ENCODE results near the gene SPDYC.
A peak's percentile ranks its signal among the peaks of the same experiment; 100 is the strongest.

SPDYC gene

DNA sequence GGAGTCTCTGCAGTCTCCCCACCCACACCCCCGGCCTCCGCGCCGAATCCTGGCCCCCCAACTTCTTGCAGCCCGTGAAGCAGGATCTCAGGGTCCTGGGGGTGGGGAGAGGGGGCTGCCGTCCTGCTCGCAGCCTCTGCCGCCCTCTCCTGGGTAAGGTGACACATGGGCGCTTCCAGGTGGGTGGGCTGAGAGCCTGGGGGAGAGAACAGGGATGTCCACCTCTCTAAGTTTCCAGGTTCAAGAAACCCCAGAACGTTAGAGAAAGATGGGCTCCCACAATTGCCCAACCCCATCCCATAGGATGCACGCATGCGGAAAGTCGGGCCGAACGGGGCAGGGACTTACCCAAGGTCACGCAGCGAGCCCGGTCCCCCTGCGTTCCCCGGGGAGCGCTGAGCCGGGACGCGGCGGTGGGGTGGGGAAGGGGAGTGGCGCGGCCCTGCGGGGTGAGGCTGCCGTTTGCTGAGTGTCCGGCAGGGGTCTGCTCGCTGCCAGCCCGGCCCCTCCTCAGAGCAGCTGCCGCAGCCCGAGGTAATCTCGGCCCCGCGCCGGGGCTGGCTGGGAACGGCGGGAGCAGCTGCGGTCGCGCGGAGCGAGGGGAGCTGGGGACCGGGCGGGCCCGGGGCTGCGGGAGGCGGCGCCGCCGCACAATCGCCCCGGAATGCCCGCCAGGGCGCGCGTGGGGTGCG, 11.0 kb downstream of the SPDYC start:
- H3K9me3 ChIP-seq (ENCODE audit: insufficient read depth, low read length, severe bottlenecking): no peaks in the 10 kb centered on the region
- H3K4me2 ChIP-seq (ENCODE audit: insufficient read depth, low read length): peak overlapping the region; percentile 88
- peak overlapping the region; percentile 95 for H3K9ac ChIP-seq (ENCODE audit: low read depth, low read length)
- ATAC-seq (ENCODE audit: insufficient read depth, low read depth) (peak; percentile 60), DNase-seq (peak; percentile 61)
- peaks cover 13% of the 10 kb centered on the region for H3K36me3 ChIP-seq (ENCODE audit: insufficient read depth, low read length)
- peaks cover 25% of the 10 kb centered on the region for H3K4me1 ChIP-seq (ENCODE audit: insufficient read depth, low read length)
- peak overlapping the region; percentile 79 for H2AFZ ChIP-seq (ENCODE audit: low read depth, low read length)
- no peak overlapping the region; the same call in 1 of the 2 replicates for H3K27ac ChIP-seq (ENCODE audit: low read length)
- H3K4me3 ChIP-seq (ENCODE audit: low read depth in 1 of 2, low read length in 2 of 2): peak overlapping the region; percentile 69 to 92; a peak in 3 of 4 replicates
- H3K27me3 ChIP-seq (ENCODE audit: insufficient read depth, low read length, poor library complexity): peaks cover 9% of the 10 kb centered on the region
- TF ChIP-seq EZH2 (IDR thresholded peaks at IDR 0.05; ENCODE audit: borderline replicate concordance, low read depth, low read length, severe bottlenecking): peak; percentile 87
- TF ChIP-seq, protein P1, sequence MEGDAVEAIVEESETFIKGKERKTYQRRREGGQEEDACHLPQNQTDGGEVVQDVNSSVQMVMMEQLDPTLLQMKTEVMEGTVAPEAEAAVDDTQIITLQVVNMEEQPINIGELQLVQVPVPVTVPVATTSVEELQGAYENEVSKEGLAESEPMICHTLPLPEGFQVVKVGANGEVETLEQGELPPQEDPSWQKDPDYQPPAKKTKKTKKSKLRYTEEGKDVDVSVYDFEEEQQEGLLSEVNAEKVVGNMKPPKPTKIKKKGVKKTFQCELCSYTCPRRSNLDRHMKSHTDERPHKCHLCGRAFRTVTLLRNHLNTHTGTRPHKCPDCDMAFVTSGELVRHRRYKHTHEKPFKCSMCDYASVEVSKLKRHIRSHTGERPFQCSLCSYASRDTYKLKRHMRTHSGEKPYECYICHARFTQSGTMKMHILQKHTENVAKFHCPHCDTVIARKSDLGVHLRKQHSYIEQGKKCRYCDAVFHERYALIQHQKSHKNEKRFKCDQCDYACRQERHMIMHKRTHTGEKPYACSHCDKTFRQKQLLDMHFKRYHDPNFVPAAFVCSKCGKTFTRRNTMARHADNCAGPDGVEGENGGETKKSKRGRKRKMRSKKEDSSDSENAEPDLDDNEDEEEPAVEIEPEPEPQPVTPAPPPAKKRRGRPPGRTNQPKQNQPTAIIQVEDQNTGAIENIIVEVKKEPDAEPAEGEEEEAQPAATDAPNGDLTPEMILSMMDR (IDR thresholded peaks at IDR 0.05; ENCODE audit: borderline replicate concordance, extremely low read depth, low read length, poor library complexity, severe bottlenecking): peak; percentile 58
- no peaks in the 10 kb centered on the region for H4K20me1 ChIP-seq (ENCODE audit: insufficient read depth, low read length)
- H3K79me2 ChIP-seq (ENCODE audit: insufficient read depth, low read length): peaks cover 18% of the 10 kb centered on the region

GRCh38 chr11:65181569-65182257, 11.7 kb downstream of the SPDYC start, which contains the start of gene CAPN1:
Gene CAPN1, plus strand, starts transcription at chr11:65181928. Its CDS starts 774 bp downstream, at chr11:65182702.
- ATAC-seq (ENCODE audit: insufficient read depth, low read depth) (peak; percentile 86), DNase-seq (peak; percentile 88)
- Histone ChIP-seq H3K4me2 (ENCODE audit: insufficient read depth, low read length) (peak within 1 kb of the TSS; percentile 88), H2AFZ (ENCODE audit: low read depth, low read length) (peak within 1 kb of the TSS; percentile 79), H3K79me2 (ENCODE audit: insufficient read depth, low read length) (peaks cover 18% of the 10 kb centered on the region), H4K20me1 (ENCODE audit: insufficient read depth, low read length) (no peaks in the 10 kb centered on the region; the same call in 1 of the 2 replicates), H3K36me3 (ENCODE audit: insufficient read depth, low read length) (peaks cover 19% of the 10 kb centered on the region), H3K9ac (ENCODE audit: low read depth, low read length) (peak within 1 kb of the TSS; percentile 95), H3K27me3 (ENCODE audit: insufficient read depth, low read length, poor library complexity) (peaks cover 9% of the 10 kb centered on the region), H3K4me3 (ENCODE audit: low read depth in 1 of 2, low read length in 2 of 2) (peak within 1 kb of the TSS; percentile 69 to 92), H3K4me1 (ENCODE audit: insufficient read depth, low read length) (peaks cover 25% of the 10 kb centered on the region), H3K9me3 (ENCODE audit: insufficient read depth, low read length, severe bottlenecking) (no peaks in the 10 kb centered on the region), H3K27ac (ENCODE audit: low read length) (peak within 1 kb of the TSS; percentile 73)
- TF ChIP-seq, protein P1 (IDR thresholded peaks at IDR 0.05; ENCODE audit: borderline replicate concordance, extremely low read depth, low read length, poor library complexity, severe bottlenecking): no peak
- no peak for TF ChIP-seq EZH2 (IDR thresholded peaks at IDR 0.05; ENCODE audit: borderline replicate concordance, low read depth, low read length, severe bottlenecking)

- peak overlapping the region; percentile 73 for H3K27ac ChIP-seq (ENCODE audit: low read length)
- peak; percentile 20 for DNase-seq
These were observed 12.5 kb downstream of the SPDYC start for GRCh38 chr11:65182258-65183170.

More at GRCh38 chr11:65182258-65183170, 12.5 kb downstream of the SPDYC start:
- peak; percentile 10; the same call in 2 of the 3 replicates for ATAC-seq (ENCODE audit: insufficient read depth, low read depth)
- Histone ChIP-seq H3K4me3 (ENCODE audit: low read depth in 1 of 2, low read length in 2 of 2) (peak overlapping the region; percentile 69 to 92), H2AFZ (ENCODE audit: low read depth, low read length) (peak overlapping the region; percentile 79), H3K27me3 (ENCODE audit: insufficient read depth, low read length, poor library complexity) (peaks cover 9% of the 10 kb centered on the region), H3K9ac (ENCODE audit: low read depth, low read length) (peak overlapping the region; percentile 95), H3K4me2 (ENCODE audit: insufficient read depth, low read length) (peak overlapping the region; percentile 88), H3K79me2 (ENCODE audit: insufficient read depth, low read length) (peaks cover 18% of the 10 kb centered on the region), H3K36me3 (ENCODE audit: insufficient read depth, low read length) (peaks cover 27% of the 10 kb centered on the region), H3K9me3 (ENCODE audit: insufficient read depth, low read length, severe bottlenecking) (no peaks in the 10 kb centered on the region), H3K4me1 (ENCODE audit: insufficient read depth, low read length) (peaks cover 25% of the 10 kb centered on the region), H4K20me1 (ENCODE audit: insufficient read depth, low read length) (no peaks in the 10 kb centered on the region; the same call in 1 of the 2 replicates)
- no peak for TF ChIP-seq EZH2 (IDR thresholded peaks at IDR 0.05; ENCODE audit: borderline replicate concordance, low read depth, low read length, severe bottlenecking)
- TF ChIP-seq, protein P1 (IDR thresholded peaks at IDR 0.05; ENCODE audit: borderline replicate concordance, extremely low read depth, low read length, poor library complexity, severe bottlenecking): no peak
